HL-60 (cell line): ENCODE measurements around the gene CHID1.

Experiments used
- CTCF ChIP-seq: IDR thresholded peaks from one replicate; pipeline ENCODE4 v1.5.1; 2011; ENCODE audit warnings: low read length, control low read depth, inconsistent platforms; ENCODE audit not compliant: insufficient read depth
- POLR2AphosphoS5 ChIP-seq: IDR thresholded peaks from 2 replicates; pipeline ENCODE4 v1.6.1; 2012; ENCODE audit warnings: low read depth
- SPI1 ChIP-seq: IDR thresholded peaks from 2 replicates; pipeline ENCODE4 v1.6.1; 2012; ENCODE audit warnings: low read depth, mild to moderate bottlenecking, borderline replicate concordance
- TF ChIP-seq, protein P1 (sequence below): IDR thresholded peaks from 2 replicates; pipeline ENCODE4 v1.6.1; 2012; ENCODE audit warnings: low read depth; ENCODE audit not compliant: insufficient replicate concordance

- TF ChIP-seq CTCF (no peak), SPI1 (no peak), POLR2AphosphoS5 (no peak)
- TF ChIP-seq, protein P1, sequence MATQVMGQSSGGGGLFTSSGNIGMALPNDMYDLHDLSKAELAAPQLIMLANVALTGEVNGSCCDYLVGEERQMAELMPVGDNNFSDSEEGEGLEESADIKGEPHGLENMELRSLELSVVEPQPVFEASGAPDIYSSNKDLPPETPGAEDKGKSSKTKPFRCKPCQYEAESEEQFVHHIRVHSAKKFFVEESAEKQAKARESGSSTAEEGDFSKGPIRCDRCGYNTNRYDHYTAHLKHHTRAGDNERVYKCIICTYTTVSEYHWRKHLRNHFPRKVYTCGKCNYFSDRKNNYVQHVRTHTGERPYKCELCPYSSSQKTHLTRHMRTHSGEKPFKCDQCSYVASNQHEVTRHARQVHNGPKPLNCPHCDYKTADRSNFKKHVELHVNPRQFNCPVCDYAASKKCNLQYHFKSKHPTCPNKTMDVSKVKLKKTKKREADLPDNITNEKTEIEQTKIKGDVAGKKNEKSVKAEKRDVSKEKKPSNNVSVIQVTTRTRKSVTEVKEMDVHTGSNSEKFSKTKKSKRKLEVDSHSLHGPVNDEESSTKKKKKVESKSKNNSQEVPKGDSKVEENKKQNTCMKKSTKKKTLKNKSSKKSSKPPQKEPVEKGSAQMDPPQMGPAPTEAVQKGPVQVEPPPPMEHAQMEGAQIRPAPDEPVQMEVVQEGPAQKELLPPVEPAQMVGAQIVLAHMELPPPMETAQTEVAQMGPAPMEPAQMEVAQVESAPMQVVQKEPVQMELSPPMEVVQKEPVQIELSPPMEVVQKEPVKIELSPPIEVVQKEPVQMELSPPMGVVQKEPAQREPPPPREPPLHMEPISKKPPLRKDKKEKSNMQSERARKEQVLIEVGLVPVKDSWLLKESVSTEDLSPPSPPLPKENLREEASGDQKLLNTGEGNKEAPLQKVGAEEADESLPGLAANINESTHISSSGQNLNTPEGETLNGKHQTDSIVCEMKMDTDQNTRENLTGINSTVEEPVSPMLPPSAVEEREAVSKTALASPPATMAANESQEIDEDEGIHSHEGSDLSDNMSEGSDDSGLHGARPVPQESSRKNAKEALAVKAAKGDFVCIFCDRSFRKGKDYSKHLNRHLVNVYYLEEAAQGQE = no peak
These were observed 4.7 kb downstream of the CHID1 start for GRCh38 chr11:905952-906351.
